Liver (tissue), 3 donors: ENCODE measurements around the gene NIPAL4.

Experiments used
- CTCF ChIP-seq: fragments of 150-350 bp; IDR thresholded peaks from 2 replicates; pipeline ENCODE4 v1.5.1; 2017; ENCODE audit warnings: improper control_type of control experiment, low read depth, low read length; ENCODE audit not compliant: missing input control
- FOXA1 ChIP-seq: IDR thresholded peaks from 2 replicates; pipeline ENCODE4 v1.6.1; 2016; ENCODE audit warnings: antibody characterized with exemption
- MAX ChIP-seq: IDR thresholded peaks from 2 replicates; pipeline ENCODE4 v1.6.1; 2016; ENCODE audit warnings: antibody characterized with exemption
- SP1 ChIP-seq: IDR thresholded peaks from 2 replicates; pipeline ENCODE4 v1.6.1; 2018; ENCODE audit warnings: antibody characterized with exemption, mild to moderate bottlenecking
- donor health status: healthy.
- donor health status: healthy.

- no peak for TF ChIP-seq CTCF
- TF ChIP-seq SP1: no peak
- no peak for TF ChIP-seq FOXA1
- TF ChIP-seq MAX: no peak
These were observed 1.1 kb downstream of the NIPAL4 start for GRCh38 chr5:157460921-157461792.
